KBM-7 (cell line): ENCODE measurements around the gene SLAMF6.
"Not testable (repeated sequence)": the region's sequence is repeated elsewhere in the genome, so short reads cannot be mapped to it uniquely, and the experiment has no call there.

Experiments used
- DNase-seq: peaks from one replicate; pipeline ENCODE4 v3.0.0-alpha.2; 2015
- in situ Hi-C: fragments of 300-500 bp; cut with MboI; formaldehyde crosslinking; loops from 2 replicates; pipeline ENCODE4 v1.14.3; 2020; ENCODE audit warnings: low sequenced_read_pairs, low pct_unique_long_range_greater_than_20kb, mixed read lengths

The SLAMF6 gene

GRCh38 chr1:160520582-160520981 lies 2.5 kb downstream of the SLAMF6 start:
- peak; percentile 9 for DNase-seq
- in situ Hi-C loops = no loop called here

DNA sequence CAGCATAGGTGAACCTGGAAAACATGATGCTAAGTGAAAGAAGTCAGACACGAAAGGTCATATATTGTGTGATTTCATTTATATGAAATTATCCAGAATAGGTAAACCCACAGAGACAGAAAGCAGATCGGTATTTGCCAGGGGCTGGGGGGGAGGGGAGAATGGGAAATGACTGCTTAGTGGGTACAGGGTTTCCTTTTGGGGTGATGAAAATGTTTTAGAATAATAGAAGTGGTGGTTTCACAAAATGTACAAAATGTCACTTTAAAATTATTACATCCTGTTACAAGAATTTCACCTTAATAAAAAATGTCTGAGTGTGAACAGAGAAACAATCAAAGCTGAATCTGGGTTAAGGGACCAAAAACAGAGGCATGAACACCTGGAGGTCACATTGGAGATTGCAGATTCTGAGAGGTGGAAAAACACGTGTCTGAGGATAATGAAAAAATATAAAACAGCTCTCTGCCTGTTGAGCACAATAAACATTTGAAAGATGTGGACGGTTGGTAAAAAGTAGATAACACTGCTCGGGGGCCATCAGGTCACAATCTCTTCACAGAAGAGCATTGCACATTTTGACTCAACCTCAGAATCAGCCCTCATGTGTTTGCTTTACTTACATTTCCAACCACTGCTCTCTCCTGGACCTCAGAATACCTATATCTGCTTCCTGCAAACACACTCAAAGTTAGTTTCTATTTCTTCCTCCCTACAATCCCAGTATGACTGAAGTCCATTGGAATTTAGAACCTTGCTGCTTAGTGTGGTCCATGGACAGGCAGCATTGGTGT lies 3.2 kb downstream of the SLAMF6 start:
- in situ Hi-C loops = no loop called here

DNA sequence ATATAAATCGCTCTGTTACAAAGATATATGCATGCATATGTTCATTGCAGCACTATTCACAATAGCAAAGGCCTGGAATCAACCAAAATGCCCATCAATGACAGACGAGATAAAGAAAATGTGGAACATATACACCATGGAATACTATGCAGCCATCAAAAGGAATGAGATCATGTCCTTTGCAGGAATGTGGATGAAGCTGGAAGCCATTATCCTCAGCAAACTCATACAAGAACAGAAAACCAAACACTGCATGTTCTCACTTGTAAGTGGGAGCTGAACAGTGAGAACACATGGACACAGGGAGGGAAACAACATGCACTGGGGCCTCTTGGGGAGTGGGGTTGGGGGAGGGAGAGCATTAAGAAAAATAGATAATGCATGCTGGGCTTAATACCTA lies 5.5 kb downstream of the SLAMF6 start:
- in situ Hi-C loops, DNase-seq: not testable (repeated sequence)

More for the DNA sequence above, 3.2 kb downstream of the SLAMF6 start:
- peak; percentile 32 for DNase-seq

- in situ Hi-C loops = not testable (repeated sequence)
- DNase-seq = peak; percentile 12
Measured at GRCh38 chr1:160515908-160516307, 7.1 kb downstream of the SLAMF6 start.

DNA sequence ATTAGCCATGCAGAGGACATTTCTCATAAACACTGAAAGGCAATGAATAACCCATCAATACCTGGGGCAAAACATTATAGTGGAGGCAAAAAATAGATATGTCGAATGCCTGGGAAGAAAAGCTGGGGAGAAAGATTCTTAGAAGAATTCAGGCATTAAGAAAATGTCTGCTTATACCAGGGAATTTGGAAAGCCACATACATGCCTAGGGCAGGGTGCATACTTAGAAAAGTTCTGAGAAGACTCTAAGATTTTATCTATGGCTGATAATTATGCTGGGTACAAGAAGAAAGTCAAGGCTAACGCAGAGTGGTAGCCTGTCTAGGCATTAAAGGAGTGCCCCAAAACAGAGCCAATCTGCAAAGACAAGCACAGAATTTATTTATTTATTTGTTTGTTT lies 18.4 kb downstream of the SLAMF6 start:
- in situ Hi-C loops = no loop called here
- DNase-seq = no peak

- in situ Hi-C loops = no loop called here
- DNase-seq = no peak
Measured at GRCh38 chr1:160503087-160503486, 20.0 kb downstream of the SLAMF6 start.

DNA sequence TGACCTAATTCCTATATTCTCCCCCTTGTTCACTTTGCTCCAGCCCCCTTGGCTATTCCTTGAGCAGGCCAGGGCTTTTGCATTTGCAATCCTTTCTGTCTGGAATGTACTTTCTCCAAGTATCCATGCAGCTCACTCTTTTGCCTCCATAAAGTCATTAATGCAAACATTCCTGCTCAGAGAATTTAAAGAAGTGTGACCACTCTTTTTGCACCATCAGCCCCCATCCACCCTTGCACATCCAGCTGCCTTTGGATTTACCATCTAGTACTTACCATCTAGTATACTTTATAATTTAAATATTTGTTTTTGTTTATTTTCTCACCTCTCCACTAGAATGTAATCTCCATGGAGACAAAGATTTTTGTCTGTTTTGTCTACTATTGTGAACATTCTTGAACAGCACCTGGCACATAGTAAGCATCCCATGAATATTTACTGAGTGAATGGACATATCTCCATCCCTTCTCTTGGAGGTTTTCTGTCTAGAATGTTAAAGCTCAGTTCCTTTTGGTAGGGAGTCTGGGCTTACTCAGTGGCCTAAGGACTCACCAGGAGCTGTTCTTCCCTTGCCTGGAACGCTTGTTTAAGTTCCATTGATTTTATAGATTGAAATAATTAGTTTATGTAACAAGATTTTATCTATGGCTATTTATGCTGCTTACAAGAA lies 22.6 kb downstream of the SLAMF6 start:
- no peak for DNase-seq
- in situ Hi-C loops = no loop called here

DNA sequence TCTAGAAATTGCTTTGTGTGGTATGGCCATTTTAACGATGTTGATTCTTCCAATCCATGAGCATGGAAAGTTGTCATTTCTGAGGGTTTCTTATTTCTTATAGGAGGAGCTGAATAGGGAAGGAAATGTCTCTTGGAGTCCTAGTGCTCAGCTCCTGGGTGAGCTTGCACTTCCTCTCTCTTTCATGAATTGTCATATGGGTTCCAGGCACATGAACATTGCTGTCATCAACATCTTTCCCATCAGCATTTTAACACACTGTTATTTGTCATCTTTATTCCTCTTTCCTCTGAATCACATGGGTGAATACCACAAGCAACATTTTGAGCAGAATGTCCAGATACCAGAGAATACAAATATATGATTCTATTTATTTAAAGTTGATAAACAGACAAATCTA lies 23.4 kb downstream of the SLAMF6 start:
- DNase-seq = peak; percentile 56
- in situ Hi-C loops = no loop called here

GRCh38 chr1:160498301-160499065 lies 24.6 kb downstream of the SLAMF6 start:
- in situ Hi-C loops, DNase-seq: not testable (repeated sequence)

DNA sequence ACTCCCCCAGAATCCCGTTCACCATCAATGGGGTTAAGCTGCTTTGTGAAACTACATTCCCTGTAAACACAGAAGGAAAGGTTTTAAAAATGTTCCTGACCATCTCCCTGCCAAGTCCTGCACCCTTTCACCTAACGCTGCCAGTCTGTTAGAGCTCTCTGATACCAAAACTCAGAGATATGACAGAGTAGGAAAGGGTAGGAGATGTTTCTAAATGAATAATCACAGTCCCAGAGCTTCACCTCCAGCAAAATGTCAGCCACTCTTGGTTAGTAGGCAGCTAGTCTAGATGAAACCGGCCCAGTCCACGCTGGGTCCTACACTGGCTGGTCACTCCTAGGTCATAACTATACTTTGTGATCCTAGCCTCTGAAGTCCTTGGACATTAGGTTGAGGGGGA lies 26.7 kb downstream of the SLAMF6 start:
- in situ Hi-C loops = no loop called here
- DNase-seq = no peak

- peak; percentile 32 for DNase-seq
- in situ Hi-C loops = no loop called here
Measured at GRCh38 chr1:160494620-160495019, 28.4 kb downstream of the SLAMF6 start.

- no peak for DNase-seq
- in situ Hi-C loops = no loop called here
Measured at GRCh38 chr1:160492617-160493016, 30.4 kb downstream of the SLAMF6 start.

DNA sequence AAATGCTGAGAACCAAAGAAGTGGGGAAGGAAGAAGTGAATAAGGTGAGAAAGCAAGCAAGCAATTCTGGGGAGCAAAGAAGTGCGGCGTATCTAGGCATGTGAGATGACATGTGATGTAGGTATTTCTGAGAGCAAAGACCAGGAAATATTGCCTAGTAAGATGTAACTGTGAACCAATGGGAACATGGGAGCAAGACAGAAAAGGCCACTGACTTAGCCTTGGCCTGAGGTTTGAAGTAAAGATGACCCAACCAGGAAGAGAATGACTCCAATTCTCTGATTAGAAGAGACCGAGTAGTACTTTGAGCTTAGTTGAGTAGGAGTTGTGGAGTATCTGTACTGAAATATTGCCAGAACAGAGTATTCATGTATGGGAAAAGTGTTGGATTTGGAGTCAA lies 31.1 kb downstream of the SLAMF6 start:
- in situ Hi-C loops = no loop called here
- no peak for DNase-seq

DNA sequence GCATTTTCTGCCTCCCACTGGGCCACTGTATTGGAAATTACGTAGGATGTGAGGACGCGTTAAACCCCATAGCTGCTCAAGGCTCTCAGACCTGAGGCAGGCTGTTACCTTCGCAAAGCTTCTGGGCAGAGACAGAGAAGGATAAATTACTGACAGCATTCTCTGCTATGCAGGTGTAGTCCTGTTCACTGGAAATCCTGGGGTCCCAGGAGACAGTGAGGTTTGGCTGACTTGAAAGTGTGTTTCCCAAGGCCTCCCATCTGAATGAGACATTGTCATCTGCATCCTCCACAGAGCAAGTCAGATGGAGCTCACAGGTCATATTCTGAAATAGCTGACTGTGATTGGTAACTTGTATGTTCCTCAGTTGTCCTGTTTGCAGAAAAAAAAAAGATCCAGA lies 32.0 kb downstream of the SLAMF6 start:
- DNase-seq = no peak

DNA sequence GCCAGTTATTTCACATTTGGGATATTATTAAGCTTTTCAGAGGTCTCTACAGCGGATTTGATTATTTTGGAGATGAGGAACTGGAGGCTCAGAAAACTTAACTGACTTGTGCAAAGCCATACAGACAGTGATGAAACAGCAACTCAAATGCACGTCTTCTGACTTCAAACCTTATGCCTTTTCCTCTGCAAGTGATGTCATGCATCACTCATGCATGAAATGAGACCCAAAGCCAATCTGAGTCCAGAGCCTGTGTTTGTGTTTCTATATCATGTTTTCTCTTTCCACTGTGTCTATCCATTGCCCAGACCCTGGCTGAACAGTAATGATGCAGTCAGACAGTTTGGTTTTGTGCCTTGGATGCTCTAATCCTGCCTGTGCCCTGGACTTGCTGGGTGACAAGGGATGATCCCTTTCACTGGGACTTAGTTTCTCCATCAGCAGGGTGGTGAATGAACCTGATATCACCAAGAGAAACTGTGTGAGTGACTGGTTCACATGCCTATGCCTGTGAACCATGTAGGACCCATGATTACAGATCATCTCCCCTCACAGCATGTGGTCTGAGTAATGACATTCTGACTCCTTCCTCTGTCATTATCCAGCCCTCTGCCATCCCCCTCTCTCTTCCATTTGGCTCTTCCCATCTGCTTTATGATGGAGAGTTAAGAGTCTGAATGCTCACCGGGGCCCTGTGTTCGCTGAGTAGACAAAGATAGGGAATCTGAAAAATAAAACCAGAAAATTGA lies 33.4 kb downstream of the SLAMF6 start:
- in situ Hi-C loops = loop anchor here (10.0 kb wide), 1 partner anchor 65 kb away; no protein-coding TSS in a partner anchor
- no peak for DNase-seq

More for the DNA sequence above, 32.0 kb downstream of the SLAMF6 start:
- in situ Hi-C loops = no loop called here

- DNase-seq = no peak
- in situ Hi-C loops = loop anchor here (10.0 kb wide), 1 partner anchor 64 kb away; no protein-coding TSS in a partner anchor
Measured at GRCh38 chr1:160488347-160489058, 34.6 kb downstream of the SLAMF6 start.

GRCh38 chr1:160486453-160486852 lies 36.6 kb downstream of the SLAMF6 start:
- in situ Hi-C loops = loop anchor here (10.0 kb wide), 1 partner anchor 62 kb away; no protein-coding TSS in a partner anchor
- no peak for DNase-seq

DNA sequence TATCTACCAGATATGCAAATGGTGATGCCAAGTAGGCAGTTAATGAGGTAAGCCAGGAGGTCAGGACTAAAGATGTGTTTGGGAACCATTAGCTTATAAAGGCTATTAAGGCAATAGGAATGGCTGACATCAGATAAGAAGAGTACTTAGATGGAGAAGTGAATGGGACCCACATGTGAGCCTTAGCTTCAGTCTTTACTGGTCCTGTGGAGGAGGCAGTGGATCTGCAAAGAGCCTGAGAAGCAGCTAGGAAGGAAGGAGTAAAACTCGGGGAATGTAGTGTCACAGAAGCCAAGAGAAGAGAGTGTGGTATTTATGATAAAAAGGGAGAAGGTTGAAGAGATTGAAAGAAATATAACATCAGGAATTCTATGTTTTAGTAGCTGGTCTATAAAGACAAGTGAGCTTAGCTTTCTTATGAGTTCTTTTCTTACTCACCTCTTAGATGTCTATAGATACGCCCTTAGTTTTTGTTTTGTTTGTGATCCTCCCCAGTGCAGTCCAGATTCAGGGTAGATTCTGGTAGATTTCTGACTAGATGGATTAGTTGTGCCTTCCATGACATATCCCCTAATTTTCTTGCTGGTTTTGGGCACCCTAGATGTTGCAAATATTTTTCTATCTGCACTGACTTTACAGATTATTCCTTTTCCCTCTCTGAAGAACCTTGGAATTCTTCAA lies 39.4 kb downstream of the SLAMF6 start:
- DNase-seq = no peak
- in situ Hi-C loops = loop anchor here (10.0 kb wide), 1 partner anchor 59 kb away; no protein-coding TSS in a partner anchor
